Measurements from ENCODE around the gene PAXX. TPM values are rescaled to one million over a fixed set of nuclear protein-coding genes. Genes with fewer than 3 reads are reported as not detected.

Gene PAXX
- total and polyA plus RNA-seq, 12 donors, result 12.7 to 131 (median 17.1) TPM

DNA sequence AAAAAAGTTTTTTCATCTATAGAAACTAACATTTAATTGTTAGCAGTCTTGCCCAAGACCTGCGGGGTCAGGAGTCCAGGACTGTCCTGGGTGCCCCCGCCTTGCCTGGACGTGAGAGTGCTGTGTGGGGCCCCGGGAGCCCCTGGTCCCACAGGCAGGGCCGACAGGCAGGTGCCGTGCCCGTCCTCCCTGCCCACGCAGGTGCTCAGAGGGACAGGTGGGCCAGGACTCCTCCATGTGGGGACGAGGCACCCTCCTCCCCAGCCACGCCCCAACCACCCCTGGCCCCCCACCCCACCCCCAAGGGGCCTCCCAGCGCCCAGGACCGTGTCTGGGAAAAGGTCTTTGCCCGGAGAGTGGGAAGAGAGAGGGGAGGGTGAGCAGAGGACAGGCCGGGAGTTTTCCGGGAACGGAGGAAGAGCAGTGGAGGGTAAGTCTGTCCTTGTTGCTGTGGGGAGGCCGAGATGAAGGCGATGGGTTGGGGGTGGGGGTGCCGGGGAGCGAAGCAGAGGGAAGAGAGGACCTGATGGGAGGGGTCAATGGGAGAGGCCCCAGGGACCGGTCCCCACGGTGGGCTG is 42.9 kb upstream of the PAXX start:
- DNase-seq, result peak in 1 of 2 donors; percentile 26
- peaks cover 19 to 67% (median 29%) of the 10 kb centered on the region in 9 donors for H3K4me1 ChIP-seq

GRCh38 chr9:136949817-136950655 is 42.2 kb upstream of the PAXX start:
- peak overlapping the region; percentile 85 to 97 (median 94) for H3K27ac ChIP-seq
- H3K9me3 ChIP-seq, result no peaks in the 10 kb centered on the region
- H3K27me3 ChIP-seq, result no peaks in the 10 kb centered on the region
- peaks cover 19 to 63% (median 29%) of the 10 kb centered on the region in 9 donors for H3K4me1 ChIP-seq
- TF ChIP-seq, protein P1, sequence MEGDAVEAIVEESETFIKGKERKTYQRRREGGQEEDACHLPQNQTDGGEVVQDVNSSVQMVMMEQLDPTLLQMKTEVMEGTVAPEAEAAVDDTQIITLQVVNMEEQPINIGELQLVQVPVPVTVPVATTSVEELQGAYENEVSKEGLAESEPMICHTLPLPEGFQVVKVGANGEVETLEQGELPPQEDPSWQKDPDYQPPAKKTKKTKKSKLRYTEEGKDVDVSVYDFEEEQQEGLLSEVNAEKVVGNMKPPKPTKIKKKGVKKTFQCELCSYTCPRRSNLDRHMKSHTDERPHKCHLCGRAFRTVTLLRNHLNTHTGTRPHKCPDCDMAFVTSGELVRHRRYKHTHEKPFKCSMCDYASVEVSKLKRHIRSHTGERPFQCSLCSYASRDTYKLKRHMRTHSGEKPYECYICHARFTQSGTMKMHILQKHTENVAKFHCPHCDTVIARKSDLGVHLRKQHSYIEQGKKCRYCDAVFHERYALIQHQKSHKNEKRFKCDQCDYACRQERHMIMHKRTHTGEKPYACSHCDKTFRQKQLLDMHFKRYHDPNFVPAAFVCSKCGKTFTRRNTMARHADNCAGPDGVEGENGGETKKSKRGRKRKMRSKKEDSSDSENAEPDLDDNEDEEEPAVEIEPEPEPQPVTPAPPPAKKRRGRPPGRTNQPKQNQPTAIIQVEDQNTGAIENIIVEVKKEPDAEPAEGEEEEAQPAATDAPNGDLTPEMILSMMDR (IDR thresholded peaks at IDR 0.05), result peak in 5 of 9 donors; percentile 5 to 28 (median 13)
- DNase-seq (peak; percentile 96), ATAC-seq (peak; percentile 84 to 91 (median 89))
- 1 to 2% methylated on average over 59 to 63 of the region's 63 CpGs for WGBS, 2 donors
- H3K4me3 ChIP-seq, result peak overlapping the region; percentile 51 to 91 (median 67)
- intact Hi-C loops (cut with DNase I), result loop anchor here in 8 of 10 donors (2.0 to 5.0 kb wide), 11 partner anchors 27 to 163 kb away; partner anchors contain the start of genes PAXX (in 4 of the 8), ABCA2 (in 2 of the 8), FUT7 (in 2 of the 8) and CLIC3 (in 1 of the 8)
- no peaks in the 10 kb centered on the region for H3K36me3 ChIP-seq

More for the DNA sequence above, 42.9 kb upstream of the PAXX start:
- Histone ChIP-seq H3K4me3 (peak overlapping the region; percentile 51 to 91 (median 67)), H3K9me3 (no peaks in the 10 kb centered on the region), H3K27me3 (no peaks in the 10 kb centered on the region), H3K36me3 (no peaks in the 10 kb centered on the region), H3K27ac (peak overlapping the region; percentile 85 to 97 (median 94))
- intact Hi-C loops (cut with DNase I), result loop anchor here in 8 of 10 donors (2.0 to 5.0 kb wide), 10 partner anchors 27 to 162 kb away; partner anchors contain the start of genes PAXX (in 4 of the 8), FUT7 (in 2 of the 8), ABCA2 (in 1 of the 8) and CLIC3 (in 1 of the 8)
- peak in 3 of 8 donors; percentile 0 to 1 (median 0) for ATAC-seq
- WGBS, 2 donors, result 14 to 20% methylated on average over 21 of the region's 22 CpGs
- TF ChIP-seq, protein P1 (IDR thresholded peaks at IDR 0.05), result no peak

DNA sequence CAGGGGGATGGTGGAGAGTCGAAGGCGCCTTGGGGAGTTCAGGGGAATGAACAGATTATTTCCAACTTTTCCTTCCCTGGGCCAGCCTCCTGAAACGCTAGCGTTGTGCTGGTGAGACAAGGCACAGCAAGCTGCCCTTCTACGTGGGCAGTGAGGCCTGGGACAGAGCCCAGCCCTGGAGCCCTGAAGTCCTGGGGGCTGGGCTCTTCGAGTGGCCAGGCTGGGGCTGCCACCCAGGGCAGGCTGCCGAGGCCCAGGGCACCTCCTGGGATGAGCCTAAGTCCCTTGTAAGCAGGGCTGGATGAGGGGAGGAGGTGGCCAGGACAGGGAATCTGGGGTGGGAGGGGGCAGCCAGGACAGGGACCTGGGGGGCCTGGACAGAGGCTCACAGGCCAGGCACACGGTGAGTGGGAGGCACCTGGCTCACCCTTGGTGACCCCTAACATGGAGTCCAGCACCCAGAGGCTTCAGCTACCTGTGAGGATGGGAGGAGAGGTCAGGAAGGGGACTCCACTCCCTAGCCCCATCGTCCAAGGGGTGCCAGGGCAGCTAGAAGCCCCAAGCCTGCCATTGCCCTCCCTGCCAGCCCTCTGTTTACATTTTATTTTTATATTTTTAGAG is 41.5 kb upstream of the PAXX start:
- peak in 7 of 8 donors; percentile 7 to 61 (median 41) for ATAC-seq
- TF ChIP-seq, protein P1 (IDR thresholded peaks at IDR 0.05), result no peak
- WGBS, 2 donors, result 32 to 38% methylated on average over 9 of the region's 9 CpGs
- no peaks in the 10 kb centered on the region for H3K9me3 ChIP-seq
- H3K4me1 ChIP-seq, result peaks cover 19 to 62% (median 29%) of the 10 kb centered on the region in 9 donors
- H3K4me3 ChIP-seq, result peak overlapping the region in 9 of 10 donors; percentile 51 to 91 (median 68)
- no peaks in the 10 kb centered on the region for H3K27me3 ChIP-seq
- H3K27ac ChIP-seq, result peak overlapping the region; percentile 85 to 97 (median 94)
- no peaks in the 10 kb centered on the region for H3K36me3 ChIP-seq
- peak in 1 of 2 donors; percentile 38 for DNase-seq
- intact Hi-C loops (cut with DNase I), result loop anchor here in 2 of 10 donors (2.0 kb wide), 2 partner anchors 28 to 78 kb away; partner anchors contain the start of gene ABCA2 (in 1 of the 2)

Measured in heart right ventricle (tissue), 16 donors.